ENCODE data around the gene BRAT1. TPM values are rescaled to one million over a fixed set of nuclear protein-coding genes. Genes with fewer than 3 reads are reported as not detected.
A peak's percentile ranks its signal among the peaks of the same experiment; 100 is the strongest.
"Not testable (repeated sequence)": the region's sequence is repeated elsewhere in the genome, so short reads cannot be mapped to it uniquely, and the experiment has no call there.

Gene BRAT1
- total RNA-seq, 2 experiments from 2014 or later = 33.5 to 40.1 TPM

DNA sequence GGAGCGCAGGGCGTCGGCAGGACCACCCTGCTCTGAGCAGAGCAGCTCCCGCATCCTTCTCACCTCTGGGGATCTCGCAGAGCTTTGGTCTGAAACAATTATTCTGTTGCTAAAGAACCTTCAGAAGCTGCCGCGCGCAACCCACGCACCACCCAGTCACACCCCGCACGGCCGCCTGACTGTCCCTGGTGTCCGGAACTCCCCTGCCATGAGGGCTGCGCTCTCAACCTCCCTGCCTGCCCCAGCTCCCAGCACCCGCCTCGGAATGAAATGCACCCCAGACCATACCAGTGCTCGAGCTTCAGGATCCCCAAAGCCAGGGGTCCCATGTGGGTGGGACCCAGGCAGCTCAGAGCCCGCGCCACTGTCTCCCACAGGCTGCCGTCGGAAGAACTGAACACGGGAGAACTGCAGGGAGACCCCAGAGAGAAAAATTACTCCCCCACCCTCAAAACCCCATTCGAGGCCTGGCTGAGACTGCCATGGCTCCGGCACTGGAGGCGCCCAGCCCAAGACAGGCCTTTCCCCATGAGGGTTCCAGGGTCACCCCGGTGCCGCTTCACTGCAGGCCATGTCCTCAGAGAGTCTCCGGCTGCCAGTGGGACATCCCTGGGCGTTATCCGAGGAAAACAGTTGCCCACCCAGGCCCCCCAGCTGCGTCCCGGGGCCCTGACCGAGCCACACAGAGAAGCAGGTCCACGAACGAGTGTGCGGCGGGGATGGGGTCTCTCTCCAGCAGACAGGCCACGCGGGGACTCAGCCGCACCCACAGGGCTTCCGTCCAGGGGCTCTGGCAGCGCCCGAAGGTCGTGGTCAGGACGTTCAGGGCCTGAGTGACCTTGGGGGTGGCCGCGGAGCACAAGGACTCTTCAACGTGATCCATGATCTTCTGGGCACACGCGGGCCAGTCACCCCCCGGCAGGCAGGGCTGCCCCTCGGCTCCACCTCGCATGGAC, 12.1 kb downstream of the BRAT1 start:
- DNase-seq (no peak), ATAC-seq (ENCODE audit: low read depth) (no peak)
- Mint-ChIP-seq H3K9me3 (no peaks in the 10 kb centered on the region), H3K36me3 (peaks cover 5% of the 10 kb centered on the region), H3K4me3 (no peak overlapping the region), H3K27me3 (no peaks in the 10 kb centered on the region), H3K27ac (no peak overlapping the region), H3K4me1 (no peaks in the 10 kb centered on the region)
- POLR2A ChIA-PET = no interaction called here

DNA sequence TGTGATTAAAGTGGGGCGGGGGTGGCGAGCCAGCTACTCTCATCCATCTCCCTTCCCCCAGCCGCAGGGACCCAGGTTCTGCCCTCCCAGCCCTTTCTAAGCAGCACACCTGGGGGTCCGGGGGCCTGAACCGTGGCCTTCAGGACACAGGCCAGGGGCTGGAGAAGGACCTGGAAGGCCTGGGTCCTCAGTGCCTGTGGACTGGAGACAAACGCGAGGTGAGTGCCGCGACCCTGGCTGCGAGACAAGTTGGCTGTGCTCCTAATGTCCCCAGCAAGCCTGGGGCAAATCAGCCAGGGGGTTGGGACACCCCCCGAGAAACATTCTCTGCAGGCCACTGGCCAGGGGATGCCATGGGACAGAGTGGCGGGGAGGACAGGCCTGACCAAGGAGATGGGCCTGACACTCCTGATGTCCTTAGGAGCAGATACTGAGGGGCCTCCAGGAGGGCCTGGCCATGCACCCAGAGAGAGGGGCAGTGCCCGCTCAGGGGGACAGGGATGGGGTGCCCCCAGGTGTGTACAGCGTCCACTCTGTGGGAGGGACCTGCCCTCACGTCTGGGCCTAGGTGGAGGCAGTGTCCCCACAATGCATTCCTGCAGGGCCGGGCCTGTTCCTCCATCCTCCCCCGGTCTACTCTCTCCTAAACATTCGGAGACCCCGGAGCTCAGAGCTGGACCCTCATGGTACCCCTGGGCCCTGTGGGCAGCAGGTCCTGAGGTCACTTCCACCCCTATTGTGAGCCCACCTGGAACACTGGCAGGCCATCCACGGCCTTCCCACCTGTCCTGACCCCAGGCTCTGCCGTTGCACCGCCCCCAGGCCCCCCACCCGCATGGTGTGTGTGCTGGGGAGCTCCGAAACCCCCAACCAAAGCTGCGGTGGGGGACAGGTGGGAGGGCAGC, 13.1 kb downstream of the BRAT1 start:
- H3K27ac Mint-ChIP-seq = no peak overlapping the region
- no peak overlapping the region for H3K4me3 Mint-ChIP-seq
- H3K9me3 Mint-ChIP-seq = no peaks in the 10 kb centered on the region
- POLR2A ChIA-PET = no interaction called here
- H3K36me3 Mint-ChIP-seq = peaks cover 2% of the 10 kb centered on the region
- no peaks in the 10 kb centered on the region for H3K4me1 Mint-ChIP-seq
- no peak for DNase-seq
- no peak for ATAC-seq (ENCODE audit: low read depth)
- no peaks in the 10 kb centered on the region for H3K27me3 Mint-ChIP-seq

DNA sequence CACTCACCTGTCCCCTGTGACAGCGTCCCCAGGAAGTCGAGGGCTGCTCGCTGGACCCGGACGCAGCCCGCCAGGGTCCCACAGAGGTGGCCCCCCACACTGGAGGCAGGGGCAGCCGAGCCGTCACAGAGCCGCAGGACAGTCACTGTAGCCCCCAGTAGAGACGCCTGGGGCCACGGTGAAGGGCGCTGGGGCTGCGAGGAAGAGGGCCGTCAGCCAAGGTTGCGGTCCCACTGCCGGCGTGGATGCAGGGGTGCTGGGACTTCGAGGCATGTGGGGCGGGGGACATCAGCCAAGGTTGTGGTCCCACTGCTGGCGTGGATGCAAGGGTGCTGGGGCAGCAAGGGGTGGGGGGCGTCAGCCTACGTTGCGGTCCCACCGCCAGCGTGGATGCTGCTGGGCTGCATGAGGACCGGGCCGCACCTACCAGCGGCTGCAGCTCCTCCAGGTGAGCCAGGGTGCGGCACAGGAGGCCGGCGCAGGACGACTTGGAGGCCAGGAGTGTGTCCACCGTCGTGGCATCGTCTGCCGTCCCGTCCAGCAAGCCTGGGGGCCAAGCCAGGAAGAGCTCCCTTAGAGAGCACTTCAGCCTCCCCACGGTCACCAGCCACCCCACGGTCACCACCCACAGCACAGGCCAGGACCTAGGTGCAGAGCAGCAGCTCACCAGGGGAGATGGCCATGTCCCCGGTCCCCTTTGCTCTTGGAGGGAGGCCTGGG, 13.9 kb downstream of the BRAT1 start:
- H3K36me3 Mint-ChIP-seq = no peaks in the 10 kb centered on the region
- POLR2A ChIA-PET = no interaction called here
- H3K4me1 Mint-ChIP-seq = no peaks in the 10 kb centered on the region

DNA sequence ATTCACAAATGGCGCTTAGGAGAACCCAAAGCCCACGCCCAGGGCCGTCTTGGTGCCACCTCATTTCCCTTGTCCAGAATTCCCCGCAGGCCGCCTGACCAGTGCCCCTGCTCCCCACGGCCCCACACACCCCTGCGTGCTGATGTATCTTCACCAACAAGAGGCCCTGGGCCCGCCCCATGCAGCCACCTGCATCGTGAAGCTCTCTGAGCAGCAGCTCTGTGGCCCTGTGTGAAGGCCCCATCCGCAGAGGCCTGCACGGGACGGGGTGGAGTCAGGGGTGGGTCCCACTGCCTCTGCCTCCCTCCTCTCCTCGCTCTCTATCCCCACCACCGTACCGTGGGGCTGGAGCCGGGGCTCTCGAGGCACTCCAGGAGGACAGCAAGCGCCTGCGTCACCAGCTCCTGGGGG, 14.7 kb downstream of the BRAT1 start:
- ATAC-seq (ENCODE audit: low read depth) = no peak
- Mint-ChIP-seq H3K27ac (no peak overlapping the region), H3K4me1 (no peaks in the 10 kb centered on the region), H3K27me3 (no peaks in the 10 kb centered on the region), H3K9me3 (no peaks in the 10 kb centered on the region), H3K36me3 (no peaks in the 10 kb centered on the region), H3K4me3 (no peak overlapping the region)
- peak; percentile 27 for DNase-seq
- POLR2A ChIA-PET = interaction anchor here (0.8 to 1.4 kb wide), 2 partner anchors 15 to 18 kb away, joined by 3 read pairs; partner anchors contain the start of gene IQCE

More for the DNA sequence above, 13.9 kb downstream of the BRAT1 start:
- Mint-ChIP-seq H3K9me3 (no peaks in the 10 kb centered on the region), H3K4me3 (no peak overlapping the region), H3K27me3 (no peaks in the 10 kb centered on the region), H3K27ac (no peak overlapping the region)
- DNase-seq = no peak
- no peak for ATAC-seq (ENCODE audit: low read depth)

DNA sequence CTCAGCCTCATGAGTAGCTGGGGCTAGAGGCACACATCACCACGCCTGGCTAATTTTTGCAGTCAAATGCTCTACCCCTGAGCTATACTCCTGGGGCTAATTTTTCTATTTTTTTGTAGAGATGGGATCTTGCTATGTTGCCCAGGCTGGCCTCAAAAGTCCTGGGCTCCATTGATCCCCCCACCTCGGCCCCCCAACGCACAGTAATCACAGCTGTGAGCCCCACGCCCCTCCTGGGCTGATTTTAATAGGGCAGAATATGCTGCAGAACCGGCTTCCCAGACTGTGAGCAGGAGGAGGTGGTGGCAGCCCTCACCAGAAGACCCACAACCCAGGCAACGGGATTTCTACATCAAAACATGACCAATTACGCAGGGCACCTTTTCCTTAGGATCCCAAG, 15.2 kb downstream of the BRAT1 start:
- Mint-ChIP-seq H3K4me3 (no peak overlapping the region), H3K27ac (no peak overlapping the region), H3K9me3 (no peaks in the 10 kb centered on the region), H3K27me3 (no peaks in the 10 kb centered on the region), H3K36me3 (no peaks in the 10 kb centered on the region), H3K4me1 (no peaks in the 10 kb centered on the region)
- no peak for ATAC-seq (ENCODE audit: low read depth)
- POLR2A ChIA-PET = interaction anchor here (0.8 to 1.4 kb wide), 4 partner anchors 10 to 19 kb away, joined by 3 to 4 read pairs (median 3); partner anchors contain the start of gene IQCE
- DNase-seq = no peak

DNA sequence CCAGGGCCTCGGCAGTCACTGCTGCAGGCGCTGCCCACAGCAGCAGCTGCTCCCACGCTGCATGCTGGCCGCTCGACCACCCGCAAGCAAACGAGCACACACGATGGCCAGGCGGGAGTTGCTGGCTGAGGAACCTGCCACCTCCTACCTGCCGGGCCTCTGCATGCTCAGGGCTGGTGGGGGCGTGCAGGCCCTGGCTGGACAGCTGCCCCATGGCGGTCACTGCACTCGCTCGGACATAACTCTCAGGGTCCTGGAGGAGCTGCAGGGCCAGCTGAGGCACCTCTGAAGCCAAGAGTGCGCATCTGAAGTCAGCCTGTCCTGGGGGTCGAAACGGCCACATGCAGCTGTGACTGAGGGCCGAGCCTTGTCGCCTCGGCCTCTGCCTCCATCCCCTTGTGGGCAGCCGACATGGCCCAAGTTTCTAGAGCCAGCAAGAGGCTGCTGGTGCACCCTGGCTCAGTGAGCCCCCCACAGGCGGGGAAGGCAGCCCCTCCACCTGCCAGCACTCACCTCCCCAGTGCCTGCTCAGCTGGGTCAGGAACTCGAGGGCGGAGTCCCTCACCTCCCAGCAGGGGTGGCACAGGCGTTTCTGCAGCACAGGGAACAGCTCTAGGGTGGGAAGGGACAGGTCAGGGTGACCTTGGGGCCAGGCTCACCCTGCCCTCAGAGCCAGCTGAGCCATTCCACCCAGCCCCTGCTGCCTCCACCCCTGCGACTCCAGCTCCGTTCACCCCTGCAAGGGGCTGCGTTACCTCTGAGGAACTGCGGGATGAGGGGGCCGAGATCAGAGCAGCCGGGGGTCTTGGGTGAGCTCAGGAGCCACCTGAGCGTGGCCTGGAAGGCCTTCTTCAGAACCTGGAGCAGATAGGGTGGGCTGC, 16.1 kb downstream of the BRAT1 start:
- Mint-ChIP-seq H3K36me3 (no peaks in the 10 kb centered on the region), H3K4me3 (no peak overlapping the region), H3K27ac (no peak overlapping the region), H3K9me3 (no peaks in the 10 kb centered on the region), H3K4me1 (no peaks in the 10 kb centered on the region), H3K27me3 (no peaks in the 10 kb centered on the region)
- ATAC-seq (ENCODE audit: low read depth) (no peak), DNase-seq (peak; percentile 31)
- POLR2A ChIA-PET = interaction anchor here (0.9 to 1.4 kb wide), 4 partner anchors 9 to 19 kb away, joined by 3 to 4 read pairs (median 3); partner anchors contain the start of gene IQCE

DNA sequence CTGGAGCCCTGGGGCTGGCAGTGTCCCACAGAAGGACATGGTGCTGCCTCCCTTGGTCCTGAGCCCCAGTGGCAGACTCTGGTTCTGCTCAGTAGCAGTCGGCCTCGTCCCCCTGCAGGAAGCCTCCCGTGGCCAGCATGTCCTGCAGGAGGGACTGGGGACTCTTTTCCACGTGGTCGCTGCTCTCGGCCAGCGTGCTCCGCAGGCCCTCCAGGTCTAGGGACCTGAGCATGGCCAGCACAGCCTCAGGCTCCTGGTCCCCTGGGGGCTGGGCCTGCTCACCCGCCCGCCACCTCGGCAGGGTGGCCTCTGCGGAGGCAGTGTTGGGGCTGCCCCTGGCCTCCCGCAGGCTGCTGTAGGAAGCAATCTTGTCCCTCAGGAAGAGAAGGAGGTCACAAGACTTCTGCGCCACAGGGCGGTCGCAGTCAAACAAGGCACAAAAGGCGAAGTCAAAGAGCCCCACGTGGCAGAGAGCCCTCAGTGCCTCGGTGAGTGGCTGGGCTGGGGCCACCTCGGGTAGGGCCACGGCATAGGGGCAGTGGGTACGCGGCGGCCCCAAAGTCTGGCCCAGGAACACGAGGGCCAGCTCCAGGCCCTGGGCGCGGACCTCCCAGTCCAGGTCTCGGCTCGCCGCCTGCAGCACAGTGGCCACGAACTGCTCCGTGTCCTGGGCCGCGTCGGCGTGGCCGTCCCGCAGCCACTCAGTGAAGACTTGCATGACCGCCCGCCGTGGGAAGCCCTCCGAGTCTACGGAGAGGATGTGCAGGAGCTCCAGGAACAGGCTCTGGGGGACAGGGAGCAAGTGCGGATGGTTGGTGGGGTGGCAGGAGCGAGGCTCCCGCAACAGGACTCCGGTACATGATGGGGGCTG, 17.1 kb downstream of the BRAT1 start:
- no peaks in the 10 kb centered on the region for H3K36me3 Mint-ChIP-seq
- H3K27ac Mint-ChIP-seq = no peak overlapping the region
- H3K27me3 Mint-ChIP-seq = no peaks in the 10 kb centered on the region
- POLR2A ChIA-PET = interaction anchor here (1.1 kb wide), 1 partner anchor 16 kb away, joined by 3 read pairs; no protein-coding TSS in a partner anchor
- no peaks in the 10 kb centered on the region for H3K4me1 Mint-ChIP-seq
- no peak overlapping the region for H3K4me3 Mint-ChIP-seq
- H3K9me3 Mint-ChIP-seq = no peaks in the 10 kb centered on the region
- peak; percentile 32 for DNase-seq
- ATAC-seq (ENCODE audit: low read depth) = no peak

DNA sequence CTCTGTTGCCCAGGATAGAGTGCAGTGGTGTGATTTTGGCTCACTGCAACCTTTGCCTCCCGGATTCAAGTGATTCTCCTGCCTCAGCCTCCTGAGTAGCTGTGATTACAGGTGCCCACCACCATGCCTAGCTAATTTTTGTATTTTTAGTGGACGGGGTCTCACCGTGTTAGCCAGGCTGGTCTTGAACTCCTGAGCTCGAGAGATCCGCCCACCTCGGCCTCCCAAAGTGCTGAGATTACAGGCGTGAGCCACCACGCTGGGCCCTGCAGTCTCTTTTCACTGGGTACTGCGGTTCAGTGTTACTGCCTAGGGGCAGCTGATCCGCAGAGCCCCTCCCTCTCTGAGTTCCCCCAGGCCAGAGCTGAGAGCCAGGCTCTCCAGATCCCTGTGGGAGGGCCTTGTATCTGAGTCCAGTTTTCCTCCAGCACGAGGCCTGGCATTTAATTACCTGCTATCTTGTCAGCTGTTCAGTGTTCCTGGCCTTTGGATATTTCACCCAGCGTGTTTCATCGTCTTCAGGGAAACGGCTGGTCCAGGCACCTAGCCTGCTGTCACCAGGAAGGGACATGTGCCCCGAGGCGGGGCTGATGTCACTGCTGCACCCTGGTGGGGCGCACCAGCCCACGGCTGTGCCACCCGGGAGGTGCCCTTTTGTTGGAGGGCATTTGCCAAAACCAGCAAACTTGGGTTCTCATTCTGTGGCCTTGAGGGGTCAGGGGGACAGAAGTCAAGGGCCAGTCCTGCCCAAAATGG, 19.3 kb downstream of the BRAT1 start:
- DNase-seq; H3K9me3 Mint-ChIP-seq; H3K36me3 Mint-ChIP-seq; H3K27me3 Mint-ChIP-seq; H3K27ac Mint-ChIP-seq; H3K4me3 Mint-ChIP-seq; H3K4me1 Mint-ChIP-seq; ATAC-seq (ENCODE audit: low read depth): not testable (repeated sequence)
- POLR2A ChIA-PET = interaction anchor here (0.8 kb wide), 1 partner anchor 142 kb away, joined by 3 read pairs; no protein-coding TSS in a partner anchor

DNA sequence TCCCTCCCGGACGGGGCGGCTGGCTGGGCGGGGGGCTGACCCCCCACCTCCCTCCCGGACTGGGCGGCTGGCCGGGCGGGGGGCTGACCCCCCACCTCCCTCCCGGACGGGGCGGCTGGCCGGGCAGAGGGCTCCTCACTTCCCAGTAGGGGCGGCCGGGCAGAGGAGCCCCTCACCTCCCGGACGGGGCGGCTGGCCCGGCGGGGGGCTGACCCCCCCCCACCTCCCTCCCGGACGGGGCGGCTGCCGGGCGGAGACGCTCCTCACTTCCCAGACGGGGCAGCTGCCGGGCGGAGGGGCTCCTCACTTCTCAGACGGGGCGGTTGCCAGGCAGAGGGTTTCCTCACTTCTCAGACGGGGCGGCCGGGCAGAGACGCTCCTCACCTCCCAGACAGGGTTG, 21.1 kb downstream of the BRAT1 start:
- H3K36me3 Mint-ChIP-seq; H3K9me3 Mint-ChIP-seq; POLR2A ChIA-PET; H3K27me3 Mint-ChIP-seq; H3K4me3 Mint-ChIP-seq; ATAC-seq (ENCODE audit: low read depth); H3K27ac Mint-ChIP-seq; DNase-seq: not testable (repeated sequence)
- peaks cover 12% of the 10 kb centered on the region for H3K4me1 Mint-ChIP-seq

DNA sequence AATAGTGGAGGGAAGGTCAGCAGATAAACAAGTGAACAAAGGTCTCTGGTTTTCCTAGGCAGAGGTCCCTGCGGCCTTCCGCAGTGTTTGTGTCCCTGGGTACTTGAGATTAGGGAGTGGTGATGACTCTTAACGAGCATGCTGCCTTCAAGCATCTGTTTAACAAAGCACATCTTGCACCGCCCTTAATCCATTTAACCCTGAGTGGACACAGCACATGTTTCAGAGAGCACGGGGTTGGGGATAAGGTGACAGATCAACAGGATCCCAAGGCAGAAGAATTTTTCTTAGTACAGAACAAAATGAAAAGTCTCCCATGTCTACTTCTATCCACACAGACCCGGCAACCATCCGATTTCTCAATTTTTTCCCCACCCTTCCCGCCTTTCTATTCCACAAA, 21.8 kb downstream of the BRAT1 start:
- H3K4me1 Mint-ChIP-seq = peaks cover 15% of the 10 kb centered on the region
- H3K9me3 Mint-ChIP-seq; H3K36me3 Mint-ChIP-seq; POLR2A ChIA-PET; ATAC-seq (ENCODE audit: low read depth); H3K27me3 Mint-ChIP-seq; H3K27ac Mint-ChIP-seq; H3K4me3 Mint-ChIP-seq; DNase-seq: not testable (repeated sequence)

DNA sequence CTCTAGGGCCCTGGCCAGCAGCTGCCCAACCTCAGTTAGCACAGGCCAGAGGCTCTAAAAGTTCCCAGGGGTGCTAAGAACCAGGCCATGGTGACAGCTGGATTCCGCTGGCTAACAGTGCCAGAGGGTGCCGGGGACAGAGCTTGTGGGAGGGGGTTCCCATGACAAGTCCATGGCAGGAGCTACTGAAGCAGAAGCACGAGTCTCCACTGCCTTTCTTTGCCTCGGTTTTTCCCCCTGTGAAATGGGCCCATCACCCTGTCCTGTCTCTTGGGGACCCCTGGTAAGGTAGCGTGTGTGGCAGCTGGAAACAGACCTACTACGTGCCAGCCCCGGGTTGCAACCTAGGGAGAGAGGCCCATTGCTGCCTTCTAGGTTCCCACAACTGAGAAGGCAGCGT, 22.5 kb downstream of the BRAT1 start:
- not testable (repeated sequence) for H3K27me3 Mint-ChIP-seq; H3K27ac Mint-ChIP-seq; DNase-seq; H3K36me3 Mint-ChIP-seq; H3K4me3 Mint-ChIP-seq; ATAC-seq (ENCODE audit: low read depth); H3K9me3 Mint-ChIP-seq
- POLR2A ChIA-PET = interaction anchor here (0.7 kb wide), 2 partner anchors 21 to 80 kb away, joined by 4 to 7 read pairs; no protein-coding TSS in a partner anchor
- H3K4me1 Mint-ChIP-seq = peaks cover 21% of the 10 kb centered on the region
